Fibroblast of the conjunctiva (primary cell): ENCODE data around the gene C1orf87.

Experiments
- DNase-seq: peaks from one replicate; pipeline ENCODE4 v3.0.0-alpha.2; 2010; ENCODE audit warnings: low read depth

The C1orf87 gene

DNA sequence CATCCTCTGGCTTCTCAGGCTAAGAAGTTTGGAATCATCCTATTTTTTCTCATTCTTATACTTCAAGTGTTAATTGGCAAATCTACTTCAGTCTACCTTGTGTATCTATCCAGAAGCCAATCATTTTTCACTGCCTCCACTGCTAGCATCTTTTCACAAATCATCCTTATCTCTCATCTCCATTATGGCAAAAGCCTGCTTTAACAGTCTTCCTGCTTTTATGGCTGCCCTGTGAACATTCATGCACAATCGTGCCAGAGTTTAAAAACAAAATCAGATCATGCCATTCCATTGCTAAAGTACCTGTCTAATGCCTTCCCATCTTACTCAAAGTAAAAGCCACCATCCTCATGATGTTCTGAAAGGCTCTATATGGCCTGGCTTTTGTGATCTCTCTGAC, 127.8 kb downstream of the C1orf87 start:
- no peak for DNase-seq
